GM23338 (cell line): Measurements from ENCODE around the gene FAM50A.

Experiments used
- CREB1 ChIP-seq: fragments of 250-450 bp; sonication (Bioruptor Pico); IDR thresholded peaks from 2 replicates; pipeline ENCODE4 v1.5.0; 2020; ENCODE audit warnings: low read depth, mild to moderate bottlenecking, moderate library complexity
- CTCF ChIP-seq, 2 experiments: fragments of 200-600 bp in 1 of 2; sonication (generic) in 1 of 2; conservative IDR thresholded peaks; 2 replicates each; pipeline versions ENCODE4 v1.5.1 to v1.6.1; 2016 to 2017; ENCODE audit warnings: antibody characterized with exemption in 2 of 2, low read depth in 2 of 2, mild to moderate bottlenecking in 2 of 2, moderate library complexity in 1 of 2
- ETS1 ChIP-seq: IDR thresholded peaks from 2 replicates; pipeline ENCODE4 v1.6.1; 2016; ENCODE audit warnings: antibody characterized with exemption
- EZH2 ChIP-seq: fragments of 200-600 bp; sonication (generic); IDR thresholded peaks from one replicate; pipeline ENCODE4 v1.8.0; 2017; ENCODE audit warnings: antibody characterized with exemption, mild to moderate bottlenecking, low read depth; ENCODE audit not compliant: unreplicated experiment
- EZH2phosphoT487 ChIP-seq: fragments of 200-600 bp; sonication (generic); IDR thresholded peaks from one replicate; pipeline ENCODE4 v1.8.1; 2018; ENCODE audit warnings: antibody characterized with exemption; ENCODE audit not compliant: unreplicated experiment
- JUNB ChIP-seq: IDR thresholded peaks from one replicate; pipeline ENCODE4 v1.6.1; 2016; ENCODE audit warnings: antibody characterized with exemption; ENCODE audit not compliant: unreplicated experiment
- NANOG ChIP-seq: IDR thresholded peaks from 2 replicates; pipeline ENCODE4 v1.6.1; 2016; ENCODE audit warnings: antibody characterized with exemption, borderline replicate concordance
- POLR2AphosphoS5 ChIP-seq: IDR thresholded peaks from 2 replicates; pipeline ENCODE4 v1.6.1; 2016; ENCODE audit warnings: antibody characterized with exemption, low read depth
- REST ChIP-seq: IDR thresholded peaks from one replicate; pipeline ENCODE4 v1.6.1; 2018; ENCODE audit warnings: antibody characterized with exemption; ENCODE audit not compliant: unreplicated experiment

GRCh38 chrX:154467556-154467955, 23.6 kb downstream of the FAM50A start:
- TF ChIP-seq JUNB = no peak
- TF ChIP-seq EZH2 = no peak
- TF ChIP-seq CREB1 (CRISPR knock-in tag) = no peak
- no peak for TF ChIP-seq CTCF (conservative IDR thresholded peaks at IDR 0.05; ENCODE audit: low read depth in 2 of 2)
- no peak for TF ChIP-seq REST
- TF ChIP-seq EZH2phosphoT487 = no peak
- TF ChIP-seq POLR2AphosphoS5 = no peak
- no peak for TF ChIP-seq NANOG
- no peak for TF ChIP-seq ETS1
